GM21360 (cell line): ENCODE data around the gene ERFL.
"Not testable (repeated sequence)": the region's sequence is repeated elsewhere in the genome, so short reads cannot be mapped to it uniquely, and the experiment has no call there.

Source experiments
- ATAC-seq: cut with Tn5 transposase; IDR thresholded peaks from one replicate; pipeline ENCODE4 v1.9.1; 2021; ENCODE audit warnings: mild to moderate bottlenecking, moderate library complexity; ENCODE audit not compliant: unreplicated experiment

Gene ERFL

GRCh38 chr19:41914424-41914834, 13.8 kb downstream of the ERFL start:
- not testable (repeated sequence) for ATAC-seq

- ATAC-seq = no peak
These were observed 14.5 kb downstream of the ERFL start for GRCh38 chr19:41913538-41914423.

- no peak for ATAC-seq
These were observed 15.2 kb downstream of the ERFL start for GRCh38 chr19:41912899-41913537.

- no peak for ATAC-seq
These were observed 16.1 kb downstream of the ERFL start for GRCh38 chr19:41911889-41912731.

GRCh38 chr19:41910992-41911888, 17.0 kb downstream of the ERFL start:
- ATAC-seq = no peak

GRCh38 chr19:41910240-41910991, 17.8 kb downstream of the ERFL start:
- ATAC-seq = no peak

GRCh38 chr19:41909706-41910105, 18.5 kb downstream of the ERFL start:
- no peak for ATAC-seq

- ATAC-seq = no peak
These were observed 19.4 kb downstream of the ERFL start for GRCh38 chr19:41908724-41909464.

- ATAC-seq = no peak
These were observed 20.1 kb downstream of the ERFL start for GRCh38 chr19:41907994-41908615.

GRCh38 chr19:41906916-41907680, 21.2 kb downstream of the ERFL start:
- no peak for ATAC-seq

GRCh38 chr19:41906271-41906670, 22.0 kb downstream of the ERFL start:
- ATAC-seq = no peak

GRCh38 chr19:41905273-41906002, 22.8 kb downstream of the ERFL start:
- no peak for ATAC-seq

GRCh38 chr19:41904118-41904870, 24.0 kb downstream of the ERFL start:
- ATAC-seq = no peak

- no peak for ATAC-seq
These were observed 24.9 kb downstream of the ERFL start for GRCh38 chr19:41903193-41903953.

GRCh38 chr19:41902594-41902993, 25.7 kb downstream of the ERFL start:
- no peak for ATAC-seq
